Endothelial cell (in vitro differentiated cells): ENCODE measurements around the gene DRAM1. TPM values are rescaled to one million over a fixed set of nuclear protein-coding genes. Genes with fewer than 3 reads are reported as not detected.
"Not testable (repeated sequence)": the region's sequence is repeated elsewhere in the genome, so short reads cannot be mapped to it uniquely, and the experiment has no call there.

ENCODE experiments used
- DNase-seq: peaks from one replicate; pipeline ENCODE4 v3.0.0; 2021; ENCODE audit warnings: low spot score
- H3K27ac Mint-ChIP-seq: one replicate; pipeline ENCODE4 v1.8.0; 2021; ENCODE audit warnings: mixed read lengths, inconsistent platforms; ENCODE audit not compliant: unreplicated experiment
- H3K27me3 Mint-ChIP-seq: one replicate; pipeline ENCODE4 v1.8.0; 2021; ENCODE audit warnings: mild to moderate bottlenecking, moderate library complexity, mixed read lengths, inconsistent platforms; ENCODE audit not compliant: unreplicated experiment
- H3K36me3 Mint-ChIP-seq: one replicate; pipeline ENCODE4 v1.8.0; 2021; ENCODE audit warnings: mild to moderate bottlenecking, low read depth, mixed read lengths, inconsistent platforms; ENCODE audit not compliant: unreplicated experiment
- H3K4me1 Mint-ChIP-seq: one replicate; pipeline ENCODE4 v1.8.0; 2021; ENCODE audit warnings: mild to moderate bottlenecking, mixed read lengths, inconsistent platforms; ENCODE audit not compliant: unreplicated experiment
- H3K4me3 Mint-ChIP-seq: one replicate; pipeline ENCODE4 v1.8.0; 2021; ENCODE audit warnings: mild to moderate bottlenecking, mixed read lengths, inconsistent platforms; ENCODE audit not compliant: unreplicated experiment
- H3K9me3 Mint-ChIP-seq: one replicate; pipeline ENCODE4 v1.8.0; 2021; ENCODE audit warnings: mixed read lengths, inconsistent platforms; ENCODE audit not compliant: unreplicated experiment
- CTCF ChIP-seq: fragments of 200-600 bp; sonication (generic); IDR thresholded peaks from one replicate; pipeline ENCODE4 v1.5.0; 2021; ENCODE audit warnings: antibody characterized with exemption; ENCODE audit not compliant: unreplicated experiment
- total RNA-seq: library from RNA; stranded (reverse); fragmentation: NEBNext Ultra II Directional; extraction: Animal tissue kit (Norgen Biotek cat#: 25700); gene quantifications from one replicate; pipeline ENCODE4 v1.2.1, GENCODE V29; 2021; ENCODE audit not compliant: unreplicated experiment

DRAM1 gene
- total RNA-seq, 1 donor from 2014 or later: 26.9 TPM

- H3K27ac Mint-ChIP-seq: no peak overlapping the region
Observed at GRCh38 chr12:101859664-101860607, 17.4 kb upstream of the DRAM1 start.

GRCh38 chr12:101861688-101862087, 15.7 kb upstream of the DRAM1 start:
- H3K27ac Mint-ChIP-seq, H3K4me3 Mint-ChIP-seq, H3K4me1 Mint-ChIP-seq, DNase-seq, H3K36me3 Mint-ChIP-seq, H3K27me3 Mint-ChIP-seq, H3K9me3 Mint-ChIP-seq: not testable (repeated sequence)

More at GRCh38 chr12:101859664-101860607, 17.4 kb upstream of the DRAM1 start:
- Mint-ChIP-seq H3K4me3 (no peak overlapping the region), H3K9me3 (no peaks in the 10 kb centered on the region), H3K36me3 (no peaks in the 10 kb centered on the region), H3K27me3 (peaks cover 4% of the 10 kb centered on the region), H3K4me1 (peaks cover 13% of the 10 kb centered on the region)
- DNase-seq: no peak
- TF ChIP-seq CTCF: no peak

- Mint-ChIP-seq H3K36me3 (no peaks in the 10 kb centered on the region), H3K9me3 (no peaks in the 10 kb centered on the region), H3K4me1 (peaks cover 5% of the 10 kb centered on the region), H3K27me3 (peaks cover 6% of the 10 kb centered on the region), H3K4me3 (no peak overlapping the region), H3K27ac (no peak overlapping the region)
- TF ChIP-seq CTCF: no peak
- DNase-seq: no peak
Observed at GRCh38 chr12:101862245-101862644, 15.1 kb upstream of the DRAM1 start.

GRCh38 chr12:101863981-101864380, 13.4 kb upstream of the DRAM1 start:
- DNase-seq: no peak
- Mint-ChIP-seq H3K9me3 (no peaks in the 10 kb centered on the region), H3K36me3 (no peaks in the 10 kb centered on the region), H3K4me1 (peaks cover 6% of the 10 kb centered on the region), H3K27me3 (peaks cover 6% of the 10 kb centered on the region), H3K27ac (no peak overlapping the region), H3K4me3 (no peak overlapping the region)
- TF ChIP-seq CTCF: no peak

- Mint-ChIP-seq H3K36me3 (no peaks in the 10 kb centered on the region), H3K9me3 (no peaks in the 10 kb centered on the region), H3K27ac (no peak overlapping the region), H3K4me3 (no peak overlapping the region), H3K27me3 (peaks cover 6% of the 10 kb centered on the region), H3K4me1 (peaks cover 6% of the 10 kb centered on the region)
- no peak for TF ChIP-seq CTCF
- DNase-seq: no peak
Observed at GRCh38 chr12:101866615-101867373, 10.6 kb upstream of the DRAM1 start.

GRCh38 chr12:101867619-101868018, 9.8 kb upstream of the DRAM1 start:
- not testable (repeated sequence) for H3K27ac Mint-ChIP-seq, H3K9me3 Mint-ChIP-seq, H3K4me1 Mint-ChIP-seq, H3K36me3 Mint-ChIP-seq, H3K27me3 Mint-ChIP-seq, DNase-seq, H3K4me3 Mint-ChIP-seq
